DMS 273 (cell line): ENCODE measurements around the gene CDK7.

ENCODE experiments used
- DNase-seq: peaks from one replicate; lab custom pipeline; 2025; ENCODE audit not compliant: unreplicated experiment; lab: John Stamatoyannopoulos, UW

Gene CDK7

DNA sequence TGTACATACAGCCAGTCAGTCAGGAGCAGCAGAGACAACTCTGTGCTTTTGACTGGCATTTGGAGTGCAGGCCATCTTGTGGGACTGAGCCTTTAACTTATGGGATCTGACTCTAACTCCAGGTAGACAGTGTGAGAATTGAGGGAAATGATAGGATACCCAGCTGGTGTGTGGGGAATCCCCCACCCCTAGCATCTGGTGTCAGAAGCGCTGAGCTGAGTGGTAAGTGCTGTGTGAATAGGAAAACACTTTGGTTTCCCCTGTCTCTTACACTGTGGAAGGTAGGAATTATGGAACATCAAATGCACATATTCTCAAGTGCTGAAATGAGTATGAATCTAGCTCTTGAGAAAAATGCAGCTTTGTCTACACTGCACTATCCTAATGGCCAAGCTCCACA, 54.0 kb downstream of the CDK7 start:
- no peak for DNase-seq

DNA sequence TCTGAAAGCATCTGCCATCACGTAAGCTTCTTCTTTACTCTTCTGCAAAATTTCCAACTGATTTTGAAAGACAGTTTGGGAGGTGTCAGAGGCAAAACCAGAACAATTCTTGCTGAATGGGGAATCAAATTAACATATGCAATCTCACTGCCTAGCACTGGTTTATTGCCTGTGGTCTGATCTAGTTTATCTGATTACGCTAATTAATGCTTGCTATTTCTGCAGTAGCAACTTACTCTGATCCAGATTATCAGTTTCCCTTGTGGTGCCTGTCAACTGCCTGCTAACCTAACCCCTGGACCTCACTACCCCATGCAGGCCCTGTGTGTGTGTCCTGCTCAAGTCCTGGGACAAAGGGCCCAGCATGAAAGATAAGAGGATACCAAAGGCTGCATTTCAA, 57.6 kb downstream of the CDK7 start:
- no peak for DNase-seq

DNA sequence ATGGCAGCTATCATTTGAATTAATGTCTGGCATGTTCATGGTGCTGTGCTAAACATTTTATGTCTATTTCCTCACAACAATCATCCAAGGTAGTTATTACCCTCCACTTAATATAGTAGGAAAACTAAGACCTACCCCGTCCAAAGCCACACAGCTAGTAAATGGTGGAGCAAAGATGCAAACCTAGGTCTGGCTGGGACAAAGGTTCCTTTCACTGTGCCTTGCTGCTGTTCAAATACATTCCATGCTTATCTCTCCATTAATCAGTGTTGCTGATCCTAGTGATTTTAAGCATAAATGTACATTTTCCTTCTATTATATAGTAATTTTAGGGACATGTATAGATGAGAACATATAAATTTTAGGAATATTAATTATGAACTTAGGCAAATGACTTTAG, 59.2 kb downstream of the CDK7 start:
- DNase-seq: no peak

DNA sequence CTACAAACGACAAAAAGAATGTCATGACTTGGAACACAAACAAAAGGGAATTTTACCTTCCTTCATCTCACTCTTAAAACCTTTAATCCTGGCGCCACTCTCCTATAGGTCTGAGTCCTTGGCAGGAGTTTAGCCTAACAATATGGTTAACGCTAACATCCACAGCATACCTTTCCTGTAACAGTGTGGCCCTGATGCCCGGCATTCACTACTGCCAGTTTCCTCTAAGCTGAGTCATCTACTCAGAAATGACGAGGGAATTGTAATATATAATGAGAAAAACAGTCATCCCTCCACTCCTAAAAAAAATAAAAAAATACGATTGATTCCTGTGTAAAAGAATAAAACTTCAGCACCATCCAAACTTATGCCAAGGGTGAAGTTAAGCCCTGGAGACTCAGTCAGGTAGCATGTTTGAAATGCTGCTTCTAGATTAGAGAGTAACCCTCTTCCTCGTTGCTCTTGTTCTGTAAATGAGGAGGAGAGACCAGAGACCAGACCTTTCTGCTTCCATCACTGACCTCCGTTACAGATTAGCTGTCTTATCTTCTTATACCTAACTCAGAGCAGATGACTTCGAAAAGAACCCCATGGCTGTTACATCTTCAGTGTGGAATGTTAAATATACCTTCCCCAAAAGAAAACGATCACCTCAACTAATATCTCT, 60.5 kb downstream of the CDK7 start:
- DNase-seq: no peak

DNA sequence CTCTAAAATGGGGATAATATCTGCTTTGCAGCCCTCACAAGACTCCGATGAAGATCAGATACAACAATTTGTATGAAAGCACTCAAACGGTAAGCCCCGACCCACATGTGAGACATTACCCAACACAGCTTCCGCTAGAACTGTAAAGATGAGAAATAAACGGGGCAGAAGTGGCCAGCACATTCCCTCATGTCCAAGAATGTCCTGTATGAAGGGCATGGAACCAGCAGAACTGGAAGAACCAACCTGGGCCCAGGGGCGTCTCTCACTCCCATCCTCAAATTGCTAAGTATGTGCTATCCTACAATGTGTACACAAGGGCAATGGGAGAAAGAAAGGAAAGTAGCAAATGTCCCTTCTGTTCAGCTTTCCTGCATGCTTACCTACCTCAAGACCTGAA, 64.9 kb downstream of the CDK7 start:
- no peak for DNase-seq

DNA sequence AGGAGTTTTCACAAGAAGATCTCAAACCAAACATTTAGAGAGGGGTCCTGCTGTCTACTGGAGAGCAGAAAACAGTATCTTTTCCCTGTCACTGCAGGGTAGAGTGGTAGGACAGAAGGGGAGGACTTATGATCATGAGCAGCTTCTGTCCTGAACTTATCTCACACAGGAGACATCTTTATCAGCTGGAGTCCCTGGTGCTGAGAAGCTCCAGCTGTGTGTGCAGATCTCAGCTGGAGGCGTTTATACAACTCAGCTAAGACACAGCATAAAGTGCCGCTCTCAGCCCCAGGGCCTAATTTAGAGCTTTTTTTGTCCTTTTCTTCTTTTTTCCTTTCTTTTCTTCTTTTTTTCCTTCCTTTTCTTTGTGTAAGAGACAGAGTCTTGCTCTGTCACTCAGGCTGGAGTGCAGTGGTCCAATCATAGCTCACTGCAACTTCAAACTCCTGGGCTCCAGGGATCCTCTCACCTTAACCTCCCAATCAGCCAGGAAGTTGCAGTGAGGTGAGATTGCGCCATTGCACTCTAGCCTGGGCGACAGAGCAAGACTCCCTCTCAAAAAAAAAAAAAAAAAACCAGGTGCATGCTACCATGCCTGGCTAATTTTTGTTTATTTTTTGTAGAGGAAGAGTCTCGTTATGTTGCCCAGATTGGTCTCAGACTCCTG, 66.0 kb downstream of the CDK7 start:
- DNase-seq: no peak

DNA sequence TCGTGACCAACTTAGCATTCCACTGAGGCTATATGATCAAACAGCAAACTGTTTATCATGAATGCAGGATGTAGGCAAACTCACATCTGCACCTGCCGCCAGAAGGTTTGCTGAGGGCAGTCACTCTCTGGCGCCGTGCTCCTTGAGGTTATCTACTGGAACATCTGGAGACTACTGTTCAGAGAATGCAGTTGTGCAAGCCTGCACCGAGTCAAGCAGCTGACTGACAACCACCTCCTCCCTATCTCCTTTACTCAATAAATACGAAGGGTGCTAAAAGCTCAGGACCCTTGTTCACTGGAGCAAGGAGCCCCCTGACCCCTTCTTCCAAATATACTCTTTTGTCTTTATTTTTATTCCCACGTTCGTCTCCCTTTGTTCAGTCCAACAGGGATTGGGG, 70.8 kb downstream of the CDK7 start:
- no peak for DNase-seq

DNA sequence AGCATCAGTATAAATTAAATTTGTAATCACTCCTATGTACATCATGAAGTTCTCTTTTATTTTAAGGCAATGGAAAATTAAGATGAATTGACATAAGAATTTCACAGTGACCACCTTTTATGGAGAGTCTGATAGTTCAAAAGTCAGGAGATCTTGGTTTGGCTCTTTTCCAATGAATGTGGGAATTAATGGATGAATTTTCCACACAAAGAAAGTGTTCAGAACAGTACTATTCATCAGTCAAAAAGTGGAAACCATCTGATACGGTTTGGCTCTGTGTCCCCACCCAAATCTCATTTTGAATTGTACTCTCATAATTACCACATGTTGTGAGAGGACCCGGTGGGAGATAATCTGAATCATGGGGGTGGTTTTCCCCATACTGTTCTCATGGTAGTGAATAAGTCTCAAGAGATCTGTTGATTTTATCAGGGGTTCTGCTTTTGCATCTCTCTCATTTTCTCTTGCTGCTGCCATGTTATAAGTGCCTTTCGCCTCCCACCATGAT, 73.4 kb downstream of the CDK7 start:
- no peak for DNase-seq

DNA sequence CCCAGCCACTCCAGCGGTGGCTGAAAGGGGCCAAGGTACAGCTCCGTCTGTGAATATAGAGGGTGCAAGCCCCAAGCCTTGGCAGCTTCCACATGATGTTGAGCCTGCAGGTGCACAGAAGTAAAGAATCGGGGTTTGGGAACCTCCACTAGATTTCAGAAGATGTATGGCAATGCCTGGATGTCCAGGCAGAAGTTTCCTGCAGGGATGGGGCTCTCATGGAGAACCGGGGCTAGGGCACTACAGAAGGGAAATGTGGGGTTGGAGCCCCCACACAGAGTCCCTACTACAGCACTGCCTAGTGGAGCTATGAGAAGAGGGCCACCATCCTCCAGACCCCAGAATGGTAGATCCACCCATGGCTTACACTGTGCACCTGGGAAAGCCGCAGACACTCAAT, 74.7 kb downstream of the CDK7 start:
- peak; percentile 9 for DNase-seq

DNA sequence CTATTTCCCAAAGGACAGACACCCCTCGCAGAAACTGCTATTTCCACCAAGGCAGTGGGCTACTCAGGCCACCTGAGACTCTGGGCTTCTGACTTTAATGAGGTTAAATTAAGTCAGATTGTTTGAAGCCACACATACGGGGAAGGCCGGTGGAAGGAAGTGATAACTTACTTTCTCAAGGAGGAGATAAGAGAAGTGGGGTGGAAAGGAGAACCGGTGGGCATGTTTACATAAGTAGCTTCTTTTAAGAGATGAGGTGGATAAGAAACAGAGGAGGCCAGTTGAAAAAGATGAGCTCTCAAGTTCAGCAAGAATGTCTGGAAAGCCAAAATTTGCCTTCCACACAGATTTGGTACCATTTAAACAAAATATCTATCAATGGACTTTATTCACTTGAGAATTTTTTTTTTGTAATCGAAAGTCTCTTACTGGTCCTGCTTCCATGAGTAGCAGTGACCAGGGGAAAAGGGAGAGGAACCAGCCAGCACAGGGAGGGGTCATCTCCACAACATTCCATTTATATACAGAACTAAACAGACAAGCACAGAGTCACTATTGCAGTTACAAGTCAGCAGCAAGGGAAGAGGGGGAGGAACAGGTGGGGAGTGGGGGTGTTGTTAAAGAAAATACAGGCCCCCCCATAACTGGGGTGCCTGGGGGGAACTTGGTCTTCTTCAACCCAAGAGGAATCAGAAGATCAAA, 77.9 kb downstream of the CDK7 start:
- no peak for DNase-seq

DNA sequence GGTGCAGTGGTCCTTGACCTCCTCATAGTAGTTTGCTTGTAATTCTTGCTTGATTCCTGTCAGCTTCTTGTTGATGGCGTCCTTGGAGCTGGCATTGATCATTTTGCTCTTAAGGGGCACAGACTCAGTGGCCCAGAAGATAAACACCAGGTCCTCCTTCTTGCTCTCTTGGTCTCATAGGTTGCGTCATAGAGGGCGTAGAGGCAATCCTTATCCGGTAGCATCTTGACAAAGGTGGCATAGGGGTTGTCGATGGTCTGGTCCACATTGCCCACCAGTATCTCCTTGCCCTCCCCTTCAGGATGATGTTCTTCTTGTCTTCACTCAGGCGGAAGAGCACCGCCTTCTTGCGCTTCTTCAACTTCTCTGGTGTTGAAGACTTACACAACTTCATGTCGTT, 78.7 kb downstream of the CDK7 start:
- no peak for DNase-seq

DNA sequence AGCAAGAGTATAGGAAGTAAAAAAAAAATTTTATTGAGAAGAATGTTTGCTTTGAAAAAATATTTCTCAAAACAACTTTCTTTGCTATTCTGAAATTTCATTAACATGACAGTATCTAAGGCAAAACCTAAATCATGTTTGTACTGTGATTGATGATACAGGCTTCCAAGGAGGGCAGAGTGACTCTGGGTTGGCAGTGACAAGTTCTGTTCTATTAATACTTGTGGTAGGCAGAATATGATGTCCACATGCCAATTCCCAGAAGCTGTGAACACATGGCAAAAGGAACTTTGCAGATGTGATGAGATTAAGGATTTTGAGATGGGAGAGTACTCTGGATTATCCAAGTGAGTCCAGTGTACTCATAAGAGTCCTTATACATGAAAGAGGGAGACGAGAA, 81.3 kb downstream of the CDK7 start:
- no peak for DNase-seq

DNA sequence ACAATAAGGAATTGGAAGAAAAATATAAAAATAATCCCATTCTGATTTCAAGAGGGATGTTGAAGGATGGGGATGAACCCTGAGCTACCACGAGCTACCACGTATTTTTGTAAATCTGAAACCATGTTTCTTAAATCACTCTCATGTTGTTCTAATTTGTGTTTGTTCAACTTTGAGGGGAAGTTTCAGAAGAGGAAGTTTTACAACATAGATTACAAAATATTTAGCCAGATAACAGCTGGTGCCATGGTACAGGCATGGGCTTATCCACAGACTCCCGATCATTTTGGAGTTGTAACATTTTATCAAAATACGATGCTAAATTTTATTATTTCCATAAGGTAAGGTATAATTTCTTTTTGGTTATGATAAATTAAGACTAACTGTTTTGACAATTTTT, 82.7 kb downstream of the CDK7 start:
- no peak for DNase-seq

DNA sequence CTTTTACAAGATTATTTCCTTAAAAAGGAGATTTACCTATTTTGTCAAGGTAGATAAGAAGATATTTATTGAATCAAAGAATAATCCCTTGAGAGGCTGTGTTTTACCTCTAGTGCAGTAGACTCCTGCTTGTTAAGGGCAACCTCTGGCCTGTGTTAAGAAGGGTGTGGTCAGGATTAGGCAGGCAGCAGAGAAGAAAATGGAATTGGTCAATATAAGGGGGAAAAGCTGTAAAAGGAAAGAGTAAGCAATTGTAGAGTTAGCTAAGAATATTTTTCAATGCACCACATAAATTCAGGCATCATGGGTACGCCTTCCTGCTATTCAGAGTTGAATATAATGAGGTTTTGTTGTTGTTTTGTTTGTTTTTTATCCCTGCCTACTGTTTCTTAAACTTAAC, 91.7 kb downstream of the CDK7 start:
- DNase-seq: no peak
